H9 (cell line): Measurements from ENCODE around the gene ALDH6A1. TPM values are rescaled to one million over a fixed set of nuclear protein-coding genes. Genes with fewer than 3 reads are reported as not detected.

ENCODE experiments used
- DNase-seq: peaks from one replicate; pipeline ENCODE4 v3.0.0-alpha.2; 2017
- H2AFZ ChIP-seq: one replicate; pipeline ENCODE4 v1.6.1; 2013; ENCODE audit warnings: mild to moderate bottlenecking, low read length, control low read depth, moderate library complexity
- H2AK5ac ChIP-seq: 2 replicates; pipeline ENCODE4 v1.6.1; 2013; ENCODE audit warnings: low read length, control low read depth, mixed read lengths; ENCODE audit not compliant: insufficient read length
- H2BK120ac ChIP-seq: one replicate; pipeline ENCODE4 v1.6.1; 2013; ENCODE audit warnings: low read depth, mild to moderate bottlenecking, low read length, control low read depth, inconsistent platforms; ENCODE audit not compliant: poor library complexity, severe bottlenecking
- H2BK12ac ChIP-seq: 2 replicates; pipeline ENCODE4 v1.6.1; 2013; ENCODE audit warnings: low read length, control low read depth, mixed read lengths, low read depth; ENCODE audit not compliant: insufficient read length
- H2BK15ac ChIP-seq: 2 replicates; pipeline ENCODE4 v1.6.1; 2013; ENCODE audit warnings: low read depth, low read length, control low read depth
- H2BK20ac ChIP-seq: one replicate; pipeline ENCODE4 v1.6.1; 2013; ENCODE audit warnings: low read depth, mild to moderate bottlenecking, low read length, control low read depth, inconsistent platforms; ENCODE audit not compliant: poor library complexity, severe bottlenecking
- H2BK5ac ChIP-seq: 2 replicates; pipeline ENCODE4 v1.6.1; 2013; ENCODE audit warnings: low read length, control low read depth, mixed read lengths; ENCODE audit not compliant: insufficient read length
- H3K14ac ChIP-seq: 2 replicates; pipeline ENCODE4 v1.6.1; 2013; ENCODE audit warnings: low read length, control low read depth; ENCODE audit not compliant: insufficient read depth
- H3K18ac ChIP-seq: 2 replicates; pipeline ENCODE4 v1.6.1; 2013; ENCODE audit warnings: low read depth, mild to moderate bottlenecking, mixed read lengths, low read length, control low read depth; ENCODE audit not compliant: insufficient read length
- H3K23ac ChIP-seq: 2 replicates; pipeline ENCODE4 v1.6.1; 2013; ENCODE audit warnings: low read length, control low read depth, mixed read lengths, low read depth; ENCODE audit not compliant: insufficient read length
- H3K23me2 ChIP-seq: 2 replicates; pipeline ENCODE4 v1.6.1; 2013; ENCODE audit warnings: low read depth, mild to moderate bottlenecking, mixed read lengths, low read length, control low read depth; ENCODE audit not compliant: insufficient read length, poor library complexity, severe bottlenecking
- H3K27ac ChIP-seq: 2 replicates; pipeline ENCODE4 v1.5.1; 2013; ENCODE audit warnings: low read length, control low read depth, mixed read lengths, low read depth; ENCODE audit not compliant: insufficient read length
- H3K27me3 ChIP-seq: 2 replicates; pipeline ENCODE4 v1.6.1; 2013; ENCODE audit warnings: low read length, control low read depth, inconsistent platforms; ENCODE audit not compliant: insufficient read depth
- H3K4ac ChIP-seq: 2 replicates; pipeline ENCODE4 v1.6.1; 2013; ENCODE audit warnings: low read depth, mild to moderate bottlenecking, control low read depth, inconsistent platforms, low read length, moderate library complexity
- H3K4me1 ChIP-seq: 2 replicates; pipeline ENCODE4 v1.6.1; 2013; ENCODE audit warnings: low read length, control low read depth, inconsistent platforms; ENCODE audit not compliant: insufficient read depth
- H3K4me2 ChIP-seq: 2 replicates; pipeline ENCODE4 v1.6.1; 2013; ENCODE audit warnings: low read length, control low read depth, mixed read lengths; ENCODE audit not compliant: insufficient read length, insufficient read depth
- H3K56ac ChIP-seq: 2 replicates; pipeline ENCODE4 v1.6.1; 2013; ENCODE audit warnings: low read depth, mild to moderate bottlenecking, mixed read lengths, low read length, control low read depth; ENCODE audit not compliant: insufficient read length
- H3K79me1 ChIP-seq: 2 replicates; pipeline ENCODE4 v1.6.1; 2013; ENCODE audit warnings: low read depth, mild to moderate bottlenecking, moderate library complexity, low read length, control low read depth, inconsistent platforms; ENCODE audit not compliant: insufficient read depth, poor library complexity, severe bottlenecking
- H3K79me2 ChIP-seq: 2 replicates; pipeline ENCODE4 v1.6.1; 2013; ENCODE audit warnings: low read length, control low read depth, inconsistent platforms; ENCODE audit not compliant: insufficient read depth
- H3K9ac ChIP-seq: 2 replicates; pipeline ENCODE4 v1.6.1; 2013; ENCODE audit warnings: low read length, control low read depth, mixed read lengths; ENCODE audit not compliant: insufficient read length; ENCODE audit errors: extremely low read depth
- H3K9me3 ChIP-seq: one replicate; pipeline ENCODE4 v1.6.1; 2013; ENCODE audit warnings: low read depth, low read length, inconsistent platforms; ENCODE audit not compliant: control insufficient read depth
- H3T11ph ChIP-seq: one replicate; pipeline ENCODE4 v1.6.1; 2013; ENCODE audit warnings: mild to moderate bottlenecking, low read length, control low read depth, inconsistent platforms
- H4K20me1 ChIP-seq: one replicate; pipeline ENCODE4 v1.6.1; 2013; ENCODE audit not compliant: control insufficient read depth, insufficient read length, insufficient read depth
- H4K5ac ChIP-seq: 2 replicates; pipeline ENCODE4 v1.6.1; 2013; ENCODE audit warnings: low read depth, mild to moderate bottlenecking, mixed read lengths, low read length, control low read depth; ENCODE audit not compliant: insufficient read length
- H4K8ac ChIP-seq: replicated peaks from 2 replicates; pipeline ENCODE4 v1.6.1; 2013; ENCODE audit warnings: low read length, control low read depth, mixed read lengths, low read depth; ENCODE audit not compliant: insufficient read length
- H4K91ac ChIP-seq: 2 replicates; pipeline ENCODE4 v1.6.1; 2013; ENCODE audit warnings: low read depth, mild to moderate bottlenecking, moderate library complexity, mixed read lengths, low read length, control low read depth; ENCODE audit not compliant: insufficient read length
- H3K27ac Mint-ChIP-seq, 3 experiments: 2 replicates in 2 of 3; 3 replicates in 1 of 3; pipeline ENCODE4 v1.8.0; 2020 to 2021; ENCODE audit warnings: mixed read lengths in 3 of 3, mild to moderate bottlenecking in 1 of 3, moderate library complexity in 1 of 3
- H3K27me3 Mint-ChIP-seq: 2 replicates; pipeline ENCODE4 v1.8.0; 2021; ENCODE audit warnings: low read depth, mild to moderate bottlenecking, moderate library complexity, mixed read lengths
- H3K36me3 Mint-ChIP-seq, 3 experiments: 2 replicates in 2 of 3; 3 replicates in 1 of 3; pipeline ENCODE4 v1.8.0; 2020 to 2021; ENCODE audit warnings: low read depth in 3 of 3, mixed read lengths in 3 of 3; ENCODE audit not compliant: insufficient read depth in 1 of 3
- H3K4me1 Mint-ChIP-seq, 2 experiments: 2 replicates each; pipeline ENCODE4 v1.8.0; 2020; ENCODE audit warnings: mixed read lengths in 2 of 2
- H3K4me3 Mint-ChIP-seq, 2 experiments: 2 replicates in 1 of 2; 3 replicates in 1 of 2; pipeline ENCODE4 v1.8.0; 2020 to 2021; ENCODE audit warnings: mild to moderate bottlenecking in 2 of 2, mixed read lengths in 2 of 2, moderate library complexity in 1 of 2
- H3K9me3 Mint-ChIP-seq, 2 experiments: 2 replicates in 1 of 2; 3 replicates in 1 of 2; pipeline ENCODE4 v1.8.0; 2020; ENCODE audit warnings: mild to moderate bottlenecking in 2 of 2, mixed read lengths in 2 of 2, moderate library complexity in 1 of 2
- WGBS: extraction: QIAGEN DNeasy Blood & Tissue Kit; methylation state at CpG from one replicate; pipeline ENCODE4 v1.1.7; 2013; ENCODE audit warnings: missing lambda C conversion rate, low lambda C conversion rate, mixed read lengths; ENCODE audit not compliant: insufficient read length; ENCODE audit errors: extremely low coverage; 5-methylcytosine and 5-hydroxymethylcytosine counted together
- total RNA-seq: library from RNA; stranded (reverse); gene quantifications from 2 replicates; pipeline ENCODE4 v1.2.1, GENCODE V29; 2021
- TF ChIP-seq, protein P1 (sequence below): fragments of 200-600 bp; sonication (generic); conservative IDR thresholded peaks from 3 replicates; pipeline ENCODE4 v1.8.0; 2021; ENCODE audit warnings: antibody characterized with exemption, mild to moderate bottlenecking

ALDH6A1 gene
- total RNA-seq, 1 experiment from 2014 or later, result 37.8 TPM

DNA sequence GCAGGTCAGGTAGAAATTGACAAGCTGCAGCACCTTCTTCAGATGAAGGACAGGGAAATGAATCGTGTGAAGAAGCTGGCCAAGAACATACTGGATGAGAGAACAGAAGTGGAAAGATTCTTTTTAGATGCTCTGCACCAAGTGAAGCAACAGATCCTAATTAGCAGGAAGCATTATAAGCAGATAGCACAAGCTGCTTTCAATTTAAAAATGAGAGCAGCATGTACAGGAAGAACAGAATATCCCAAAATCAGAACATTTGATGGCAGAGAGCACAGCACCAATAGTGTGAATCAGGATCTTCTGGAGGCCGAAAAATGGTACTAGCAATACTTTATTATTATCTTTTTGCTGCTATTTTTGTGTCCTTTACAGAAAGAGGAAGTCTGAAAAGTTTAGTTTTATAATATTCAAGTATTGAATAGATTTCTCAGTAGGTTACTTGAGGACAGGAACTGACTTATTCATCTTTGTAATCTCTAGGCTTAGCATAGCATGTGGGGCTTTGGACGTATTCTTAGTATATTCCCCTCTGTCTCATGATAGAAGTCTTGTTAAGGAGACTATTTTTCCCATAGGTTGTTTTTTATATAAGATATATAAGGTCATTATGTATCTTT, 34.3 kb downstream of the ALDH6A1 start:
- no peak overlapping the region for H3K4ac ChIP-seq
- WGBS, result no CpG with 5 or more reads among the region's 3 CpGs
- H3K23ac ChIP-seq, result no peak overlapping the region
- H4K8ac ChIP-seq, result no peak overlapping the region
- no peak overlapping the region for H3K56ac ChIP-seq
- TF ChIP-seq, protein P1, sequence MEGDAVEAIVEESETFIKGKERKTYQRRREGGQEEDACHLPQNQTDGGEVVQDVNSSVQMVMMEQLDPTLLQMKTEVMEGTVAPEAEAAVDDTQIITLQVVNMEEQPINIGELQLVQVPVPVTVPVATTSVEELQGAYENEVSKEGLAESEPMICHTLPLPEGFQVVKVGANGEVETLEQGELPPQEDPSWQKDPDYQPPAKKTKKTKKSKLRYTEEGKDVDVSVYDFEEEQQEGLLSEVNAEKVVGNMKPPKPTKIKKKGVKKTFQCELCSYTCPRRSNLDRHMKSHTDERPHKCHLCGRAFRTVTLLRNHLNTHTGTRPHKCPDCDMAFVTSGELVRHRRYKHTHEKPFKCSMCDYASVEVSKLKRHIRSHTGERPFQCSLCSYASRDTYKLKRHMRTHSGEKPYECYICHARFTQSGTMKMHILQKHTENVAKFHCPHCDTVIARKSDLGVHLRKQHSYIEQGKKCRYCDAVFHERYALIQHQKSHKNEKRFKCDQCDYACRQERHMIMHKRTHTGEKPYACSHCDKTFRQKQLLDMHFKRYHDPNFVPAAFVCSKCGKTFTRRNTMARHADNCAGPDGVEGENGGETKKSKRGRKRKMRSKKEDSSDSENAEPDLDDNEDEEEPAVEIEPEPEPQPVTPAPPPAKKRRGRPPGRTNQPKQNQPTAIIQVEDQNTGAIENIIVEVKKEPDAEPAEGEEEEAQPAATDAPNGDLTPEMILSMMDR, result no peak
- no peak overlapping the region for H2BK15ac ChIP-seq
- no peaks in the 10 kb centered on the region for H3K27me3 ChIP-seq
- no peak overlapping the region for H2BK120ac ChIP-seq
- H3K4me1 ChIP-seq, result no peaks in the 10 kb centered on the region
- Mint-ChIP-seq H3K27me3 (no peaks in the 10 kb centered on the region; the same call in 1 of the 2 replicates), H3K4me1 (peaks cover 4 to 7% of the 10 kb centered on the region in 2 experiments; a peak in 2 of 4 replicates), H3K9me3 (no peaks in the 10 kb centered on the region), H3K36me3 (no peaks in the 10 kb centered on the region), H3K4me3 (no peak overlapping the region), H3K27ac (no peak overlapping the region; a peak in 1 of 7 replicates)
- H3K9ac ChIP-seq, result no peak overlapping the region
- no peak overlapping the region for H3K27ac ChIP-seq
- H3K9me3 ChIP-seq, result no peaks in the 10 kb centered on the region
- no peak overlapping the region for H3K4me2 ChIP-seq
- H2BK12ac ChIP-seq, result no peak overlapping the region
- no peak overlapping the region for H3K14ac ChIP-seq
- no peak overlapping the region for H2AK5ac ChIP-seq
- H4K91ac ChIP-seq, result no peak overlapping the region
- H4K20me1 ChIP-seq, result no peaks in the 10 kb centered on the region
- H2BK5ac ChIP-seq, result no peak overlapping the region
- H3K79me2 ChIP-seq, result no peaks in the 10 kb centered on the region
- no peaks in the 10 kb centered on the region for H3K23me2 ChIP-seq
- no peak for DNase-seq
- no peak overlapping the region for H3K18ac ChIP-seq
- H3T11ph ChIP-seq, result no peak overlapping the region
- no peak overlapping the region for H2BK20ac ChIP-seq
- H2AFZ ChIP-seq, result no peak overlapping the region
- no peak overlapping the region for H4K5ac ChIP-seq
- no peaks in the 10 kb centered on the region for H3K79me1 ChIP-seq
